ENCODE results near the gene CRELD2.

CRELD2 gene

GRCh38 chr22:49968831-49969661 lies 50.6 kb downstream of the CRELD2 start:
- DNase-seq (ENCODE audit: low spot score) = no peak

GRCh38 chr22:49969751-49970527 lies 51.5 kb downstream of the CRELD2 start:
- DNase-seq (ENCODE audit: low spot score) = no peak

GRCh38 chr22:49970528-49971231 lies 52.2 kb downstream of the CRELD2 start:
- DNase-seq (ENCODE audit: low spot score) = peak; percentile 97

- peak; percentile 68 for DNase-seq (ENCODE audit: low spot score)
These were observed 53.1 kb downstream of the CRELD2 start for GRCh38 chr22:49971232-49972162.

GRCh38 chr22:49972163-49973017 lies 54.0 kb downstream of the CRELD2 start:
- DNase-seq (ENCODE audit: low spot score) = no peak

- DNase-seq (ENCODE audit: low spot score) = no peak
These were observed 54.9 kb downstream of the CRELD2 start for GRCh38 chr22:49973018-49973961.

- DNase-seq (ENCODE audit: low spot score) = no peak
These were observed 57.3 kb downstream of the CRELD2 start for GRCh38 chr22:49975543-49976389.

GRCh38 chr22:49976439-49977175 lies 58.2 kb downstream of the CRELD2 start:
- no peak for DNase-seq (ENCODE audit: low spot score)

All from AG08395 (cell line).